ENCODE measurements around the gene SOS2. TPM values are rescaled to one million over a fixed set of nuclear protein-coding genes. Genes with fewer than 3 reads are reported as not detected.

The SOS2 gene
- total RNA-seq, 4 donors from 2014 or later: 23.9 to 29.5 (median 26.2) TPM

DNA sequence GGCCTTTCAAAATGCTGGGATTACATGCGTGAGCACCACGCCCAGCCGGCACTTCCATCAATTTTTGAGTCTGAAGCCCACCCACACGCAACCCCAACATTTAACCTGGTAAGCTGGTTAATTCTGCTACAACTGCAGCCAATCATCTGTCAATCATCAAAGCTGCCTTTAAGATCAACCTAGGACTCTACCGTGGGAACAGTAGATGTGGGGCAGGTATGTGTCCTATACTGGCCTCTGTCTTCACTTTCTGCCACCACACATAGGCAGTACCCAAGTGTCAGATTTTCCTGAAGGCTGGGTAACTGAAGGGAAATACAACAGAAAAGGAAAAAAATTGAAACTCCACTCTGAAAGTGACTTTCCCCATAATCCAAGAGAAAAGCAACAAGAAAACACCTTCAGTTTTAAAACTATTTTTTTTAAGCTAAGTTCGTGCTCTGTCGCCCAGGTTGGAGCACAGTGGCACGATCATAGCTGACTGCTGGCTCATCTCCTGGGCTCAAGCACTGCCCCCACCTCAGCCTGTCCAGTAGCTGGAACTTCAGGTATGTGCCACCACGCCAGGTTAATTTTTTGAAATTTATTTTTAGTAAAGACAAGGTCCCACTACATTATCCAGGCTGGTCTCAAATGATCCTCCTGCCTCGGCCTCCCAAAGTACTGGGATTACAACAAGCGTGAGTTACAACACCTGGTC lies 137.2 kb downstream of the SOS2 start:
- WGBS, 2 donors: 91 to 94% methylated on average over 11 of the region's 11 CpGs
- TF ChIP-seq, protein P1, sequence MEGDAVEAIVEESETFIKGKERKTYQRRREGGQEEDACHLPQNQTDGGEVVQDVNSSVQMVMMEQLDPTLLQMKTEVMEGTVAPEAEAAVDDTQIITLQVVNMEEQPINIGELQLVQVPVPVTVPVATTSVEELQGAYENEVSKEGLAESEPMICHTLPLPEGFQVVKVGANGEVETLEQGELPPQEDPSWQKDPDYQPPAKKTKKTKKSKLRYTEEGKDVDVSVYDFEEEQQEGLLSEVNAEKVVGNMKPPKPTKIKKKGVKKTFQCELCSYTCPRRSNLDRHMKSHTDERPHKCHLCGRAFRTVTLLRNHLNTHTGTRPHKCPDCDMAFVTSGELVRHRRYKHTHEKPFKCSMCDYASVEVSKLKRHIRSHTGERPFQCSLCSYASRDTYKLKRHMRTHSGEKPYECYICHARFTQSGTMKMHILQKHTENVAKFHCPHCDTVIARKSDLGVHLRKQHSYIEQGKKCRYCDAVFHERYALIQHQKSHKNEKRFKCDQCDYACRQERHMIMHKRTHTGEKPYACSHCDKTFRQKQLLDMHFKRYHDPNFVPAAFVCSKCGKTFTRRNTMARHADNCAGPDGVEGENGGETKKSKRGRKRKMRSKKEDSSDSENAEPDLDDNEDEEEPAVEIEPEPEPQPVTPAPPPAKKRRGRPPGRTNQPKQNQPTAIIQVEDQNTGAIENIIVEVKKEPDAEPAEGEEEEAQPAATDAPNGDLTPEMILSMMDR (IDR thresholded peaks at IDR 0.05): no peak
- no peak for TF ChIP-seq POLR2A (IDR thresholded peaks at IDR 0.05)
- H3K4me3 ChIP-seq (ENCODE audit: low read depth, poor library complexity, severe bottlenecking): no peak overlapping the region
- DNase-seq (ENCODE audit: low spot score in 2 of 2): no peak
- intact Hi-C loops (cut with DNase I; ENCODE audit: low total_unique reads): no loop called here

DNA sequence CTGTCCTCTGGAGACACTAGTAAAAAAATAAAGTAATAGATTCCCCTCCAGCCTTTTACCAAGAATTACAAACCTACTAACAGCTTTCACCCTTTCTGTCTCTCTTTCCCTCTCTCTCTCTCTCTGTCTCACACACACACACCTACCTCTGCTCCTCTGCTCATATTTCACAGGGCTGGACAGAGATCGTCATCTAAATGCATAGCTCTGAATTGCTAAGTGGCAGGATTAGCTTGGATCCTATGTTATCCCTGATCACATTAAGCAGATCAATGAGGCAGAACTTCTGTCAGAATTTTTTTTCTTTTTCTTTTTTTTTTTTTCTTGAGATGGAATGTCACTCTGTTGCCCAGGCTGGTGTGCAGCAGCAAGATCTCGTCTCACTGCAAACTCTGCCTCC lies 137.9 kb downstream of the SOS2 start:
- intact Hi-C loops (cut with DNase I; ENCODE audit: low total_unique reads): no loop called here
- H3K4me3 ChIP-seq (ENCODE audit: low read depth, poor library complexity, severe bottlenecking): no peak overlapping the region
- 34 to 67% methylated on average over 1 to 2 of the region's 2 CpGs for WGBS, 2 donors
- no peak for TF ChIP-seq POLR2A (IDR thresholded peaks at IDR 0.05)
- TF ChIP-seq, protein P1 (IDR thresholded peaks at IDR 0.05): no peak
- DNase-seq (ENCODE audit: low spot score in 2 of 2): no peak

- H3K4me3 ChIP-seq (ENCODE audit: low read depth, poor library complexity, severe bottlenecking): no peak overlapping the region
- intact Hi-C loops (cut with DNase I; ENCODE audit: low total_unique reads): no loop called here
- WGBS, 2 donors: 89 to 93% methylated on average over 6 of the region's 6 CpGs
- DNase-seq (ENCODE audit: low spot score in 2 of 2): no peak
- TF ChIP-seq, protein P1 (IDR thresholded peaks at IDR 0.05): no peak
- TF ChIP-seq POLR2A (IDR thresholded peaks at IDR 0.05): no peak
Observed at GRCh38 chr14:50092006-50092555, 139.3 kb downstream of the SOS2 start.

GRCh38 chr14:50091240-50091913 lies 140.0 kb downstream of the SOS2 start:
- intact Hi-C loops (cut with DNase I; ENCODE audit: low total_unique reads): no loop called here
- no peak for TF ChIP-seq POLR2A (IDR thresholded peaks at IDR 0.05)
- TF ChIP-seq, protein P1 (IDR thresholded peaks at IDR 0.05): no peak
- 73 to 88% methylated on average over 7 of the region's 7 CpGs for WGBS, 2 donors

GRCh38 chr14:50089208-50089607 lies 142.2 kb downstream of the SOS2 start:
- H3K4me3 ChIP-seq (ENCODE audit: low read depth, poor library complexity, severe bottlenecking): no peak overlapping the region
- 86 to 94% methylated on average over 5 of the region's 5 CpGs for WGBS, 2 donors
- DNase-seq (ENCODE audit: low spot score in 2 of 2): no peak
- TF ChIP-seq POLR2A (IDR thresholded peaks at IDR 0.05): no peak
- intact Hi-C loops (cut with DNase I; ENCODE audit: low total_unique reads): no loop called here

More at GRCh38 chr14:50091240-50091913, 140.0 kb downstream of the SOS2 start:
- no peak for DNase-seq (ENCODE audit: low spot score in 2 of 2)
- H3K4me3 ChIP-seq (ENCODE audit: low read depth, poor library complexity, severe bottlenecking): no peak overlapping the region

DNA sequence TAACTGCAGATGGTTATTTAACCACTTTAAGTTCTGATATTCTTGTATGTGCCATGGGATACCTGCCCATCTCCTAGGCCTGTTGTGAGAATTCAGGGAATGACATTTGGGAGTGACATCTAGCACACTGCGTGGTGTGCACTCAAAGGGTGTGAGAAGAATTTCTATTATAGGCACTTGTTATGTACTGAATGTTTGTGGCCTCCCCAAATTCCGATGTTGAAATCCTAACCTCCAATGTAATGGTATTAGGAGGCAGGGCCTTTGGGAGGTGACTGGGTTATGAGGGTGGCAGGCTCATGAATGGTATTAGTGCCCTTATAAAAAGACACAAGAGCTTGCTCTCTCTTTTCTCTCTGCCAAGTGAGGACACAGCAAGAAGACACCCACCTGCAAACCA lies 142.6 kb downstream of the SOS2 start:
- intact Hi-C loops (cut with DNase I; ENCODE audit: low total_unique reads): no loop called here
- DNase-seq (ENCODE audit: low spot score in 2 of 2): no peak
- H3K4me3 ChIP-seq (ENCODE audit: low read depth, poor library complexity, severe bottlenecking): no peak overlapping the region
- 43 to 100% methylated on average over 1 to 2 of the region's 2 CpGs for WGBS, 2 donors
- TF ChIP-seq POLR2A (IDR thresholded peaks at IDR 0.05): no peak
- TF ChIP-seq, protein P1 (IDR thresholded peaks at IDR 0.05): no peak

Data from lower leg skin (tissue), 4 donors.